WERI-Rb-1 (cell line): ENCODE results near the gene NT5C3B.

ENCODE experiments used
- DNase-seq: peaks from one replicate; pipeline ENCODE4 v3.0.0-alpha.2; 2020
- H3K27ac ChIP-seq: fragments of 250-450 bp; sonication (Bioruptor Pico); 2 replicates; pipeline ENCODE4 v1.5.1; 2020; ENCODE audit warnings: mild to moderate bottlenecking, moderate library complexity
- H3K27me3 ChIP-seq: fragments of 250-450 bp; sonication (Bioruptor Pico); 2 replicates; pipeline ENCODE4 v1.5.1; 2021; ENCODE audit warnings: mild to moderate bottlenecking, low read depth, moderate library complexity; ENCODE audit not compliant: insufficient read depth, severe bottlenecking
- H3K36me3 ChIP-seq: fragments of 250-450 bp; sonication (Bioruptor Pico); 2 replicates; pipeline ENCODE4 v1.5.1; 2020; ENCODE audit warnings: mild to moderate bottlenecking, moderate library complexity
- H3K4me3 ChIP-seq: 2 replicates; pipeline ENCODE4 v1.5.1; 2011; ENCODE audit warnings: low read depth, mild to moderate bottlenecking, control low read depth, low read length
- H3K9me3 ChIP-seq: fragments of 250-450 bp; sonication (Bioruptor Pico); 2 replicates; pipeline ENCODE4 v1.5.1; 2021; ENCODE audit warnings: mild to moderate bottlenecking, moderate library complexity; ENCODE audit not compliant: severe bottlenecking
- TF ChIP-seq, protein P1 (sequence below): IDR thresholded peaks from 2 replicates; pipeline ENCODE4 v1.5.1; 2011; ENCODE audit warnings: low read depth, mild to moderate bottlenecking, control low read depth, inconsistent platforms, low read length

NT5C3B gene

DNA sequence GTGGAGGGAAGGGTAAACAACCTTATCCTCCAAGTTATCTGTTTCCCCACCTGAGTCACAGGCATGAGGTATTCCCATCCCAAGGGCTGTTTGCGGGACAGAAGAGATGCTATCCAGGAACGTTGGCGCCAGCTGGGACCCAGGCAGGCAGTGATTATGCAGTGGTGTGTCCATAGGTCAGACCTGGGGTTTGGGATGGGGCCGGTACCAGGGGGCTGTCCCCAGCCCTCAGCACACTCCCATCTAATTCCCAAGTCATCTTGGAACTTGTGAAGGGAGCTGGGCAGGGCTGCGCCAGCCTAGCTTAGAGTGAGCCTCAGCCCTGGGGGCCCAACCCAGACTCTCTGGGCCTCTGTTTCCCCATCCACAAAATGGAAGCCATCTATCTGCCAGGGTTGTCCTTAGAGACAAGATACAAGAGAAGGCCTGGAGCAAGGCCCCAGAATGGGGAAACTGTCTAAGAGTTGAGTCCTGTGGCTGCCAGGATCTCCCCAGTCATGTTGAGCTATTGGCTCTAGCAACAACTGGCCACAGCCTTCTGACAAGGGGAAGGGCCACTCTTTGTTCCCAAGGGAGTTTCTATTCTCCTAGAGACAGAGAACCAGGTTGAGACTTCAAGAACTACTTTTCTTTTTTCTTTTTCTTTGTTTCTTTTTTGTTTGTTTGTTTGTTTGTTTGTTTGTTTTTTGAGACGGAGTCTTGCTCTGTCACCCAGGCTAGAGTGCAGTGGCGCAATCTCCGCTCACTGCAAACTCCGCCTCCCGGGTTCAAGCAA lies 39.7 kb downstream of the NT5C3B start:
- Histone ChIP-seq H3K27me3 (no peaks in the 10 kb centered on the region), H3K27ac (no peak overlapping the region), H3K4me3 (no peak overlapping the region), H3K9me3 (no peaks in the 10 kb centered on the region), H3K36me3 (no peaks in the 10 kb centered on the region)
- TF ChIP-seq, protein P1, sequence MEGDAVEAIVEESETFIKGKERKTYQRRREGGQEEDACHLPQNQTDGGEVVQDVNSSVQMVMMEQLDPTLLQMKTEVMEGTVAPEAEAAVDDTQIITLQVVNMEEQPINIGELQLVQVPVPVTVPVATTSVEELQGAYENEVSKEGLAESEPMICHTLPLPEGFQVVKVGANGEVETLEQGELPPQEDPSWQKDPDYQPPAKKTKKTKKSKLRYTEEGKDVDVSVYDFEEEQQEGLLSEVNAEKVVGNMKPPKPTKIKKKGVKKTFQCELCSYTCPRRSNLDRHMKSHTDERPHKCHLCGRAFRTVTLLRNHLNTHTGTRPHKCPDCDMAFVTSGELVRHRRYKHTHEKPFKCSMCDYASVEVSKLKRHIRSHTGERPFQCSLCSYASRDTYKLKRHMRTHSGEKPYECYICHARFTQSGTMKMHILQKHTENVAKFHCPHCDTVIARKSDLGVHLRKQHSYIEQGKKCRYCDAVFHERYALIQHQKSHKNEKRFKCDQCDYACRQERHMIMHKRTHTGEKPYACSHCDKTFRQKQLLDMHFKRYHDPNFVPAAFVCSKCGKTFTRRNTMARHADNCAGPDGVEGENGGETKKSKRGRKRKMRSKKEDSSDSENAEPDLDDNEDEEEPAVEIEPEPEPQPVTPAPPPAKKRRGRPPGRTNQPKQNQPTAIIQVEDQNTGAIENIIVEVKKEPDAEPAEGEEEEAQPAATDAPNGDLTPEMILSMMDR, result no peak
- DNase-seq, result no peak

GRCh38 chr17:41794540-41794975 lies 41.5 kb downstream of the NT5C3B start:
- TF ChIP-seq, protein P1, result no peak
- no peak for DNase-seq
- H3K27ac ChIP-seq, result no peak overlapping the region

DNA sequence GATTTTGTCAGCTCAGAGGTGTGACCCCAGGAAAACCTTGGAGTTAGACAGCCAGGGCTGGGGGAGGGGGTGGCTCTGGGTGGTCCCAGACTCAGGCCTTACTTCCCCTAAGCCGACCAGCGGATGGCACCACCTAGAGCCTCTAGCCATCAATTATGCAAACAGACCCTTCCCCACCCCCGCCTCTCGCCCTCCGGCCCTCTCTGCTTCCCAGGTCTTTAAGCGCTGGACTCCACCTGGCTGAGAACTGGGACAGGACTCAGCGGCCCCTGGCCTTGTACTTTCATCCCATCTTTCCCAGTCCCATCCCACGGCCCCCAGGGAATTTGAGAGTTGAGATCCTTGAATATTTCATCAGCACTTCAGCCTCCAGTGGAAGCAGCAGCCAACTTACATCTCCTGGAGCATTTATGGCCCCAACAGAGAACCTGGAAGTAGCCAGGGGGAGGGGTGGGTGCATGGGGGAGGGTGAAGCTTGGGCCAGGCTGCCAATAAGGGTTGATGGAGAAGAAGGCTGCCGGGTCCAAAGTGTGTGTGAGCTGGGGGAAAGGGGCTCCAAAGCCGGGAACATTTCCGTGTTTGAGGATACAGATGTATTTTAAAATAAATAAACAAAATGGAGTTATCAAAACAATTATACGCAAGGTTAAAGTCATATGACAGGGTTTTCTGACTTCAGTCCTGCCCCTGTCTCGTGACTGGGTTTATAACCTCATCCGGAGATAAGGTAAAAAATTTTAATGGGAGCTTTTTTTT lies 42.1 kb downstream of the NT5C3B start:
- DNase-seq, result no peak
- Histone ChIP-seq H3K27me3 (no peaks in the 10 kb centered on the region), H3K27ac (no peak overlapping the region; the same call in 1 of the 2 replicates), H3K9me3 (no peaks in the 10 kb centered on the region), H3K36me3 (no peaks in the 10 kb centered on the region), H3K4me3 (no peak overlapping the region)
- TF ChIP-seq, protein P1, result no peak

More at GRCh38 chr17:41794540-41794975, 41.5 kb downstream of the NT5C3B start:
- Histone ChIP-seq H3K36me3 (no peaks in the 10 kb centered on the region), H3K4me3 (no peak overlapping the region), H3K9me3 (no peaks in the 10 kb centered on the region), H3K27me3 (no peaks in the 10 kb centered on the region)

GRCh38 chr17:41792845-41793783 lies 42.9 kb downstream of the NT5C3B start:
- H3K27ac ChIP-seq, result no peak overlapping the region
- H3K9me3 ChIP-seq, result no peaks in the 10 kb centered on the region
- TF ChIP-seq, protein P1, result no peak
- no peak overlapping the region for H3K4me3 ChIP-seq
- no peaks in the 10 kb centered on the region for H3K27me3 ChIP-seq
- no peaks in the 10 kb centered on the region for H3K36me3 ChIP-seq
- DNase-seq, result no peak

DNA sequence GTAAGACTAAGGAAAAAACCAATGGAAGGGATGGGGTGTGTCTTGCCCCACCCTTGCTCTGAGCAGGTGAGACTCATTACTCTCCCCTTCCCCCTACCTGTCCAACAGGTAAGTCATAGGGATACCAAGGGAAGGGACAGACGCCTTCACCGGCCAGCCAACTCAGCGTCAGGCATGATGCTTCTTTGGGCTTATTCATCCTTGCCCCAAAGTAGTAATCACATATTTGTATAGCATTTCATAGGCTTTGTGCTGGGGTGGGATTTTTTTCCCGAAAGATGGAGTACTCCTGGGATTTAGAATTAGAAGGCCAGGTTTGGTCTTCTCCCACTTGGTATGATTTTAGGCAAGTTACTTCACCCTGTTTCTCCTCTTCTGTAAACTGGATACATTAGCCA lies 49.0 kb downstream of the NT5C3B start:
- H3K4me3 ChIP-seq, result no peak overlapping the region
- no peaks in the 10 kb centered on the region for H3K9me3 ChIP-seq
- no peaks in the 10 kb centered on the region for H3K27me3 ChIP-seq
- no peak overlapping the region for H3K27ac ChIP-seq
- TF ChIP-seq, protein P1, result no peak
- no peak for DNase-seq
- H3K36me3 ChIP-seq, result peaks cover 3% of the 10 kb centered on the region; the same call in 1 of the 2 replicates
